K562 (cell line): ENCODE data around the gene NRXN3.

Experiments
- BRF1 ChIP-seq: IDR thresholded peaks from 3 replicates; pipeline ENCODE4 v1.6.1; 2011; ENCODE audit warnings: borderline replicate concordance, mild to moderate bottlenecking; ENCODE audit not compliant: insufficient read length; ENCODE audit errors: extremely low read depth
- FOSL1 ChIP-seq: fragments of 200-800 bp; sonication (Bioruptor generic); conservative IDR thresholded peaks from 2 replicates; pipeline ENCODE4 v1.6.1; 2016; ENCODE audit warnings: missing genetic modification characterization, missing compliant biosample characterization
- GTF2E2 ChIP-seq: fragments of 200-800 bp; sonication (Bioruptor generic); IDR thresholded peaks from 2 replicates; pipeline ENCODE4 v1.6.1; 2016; ENCODE audit warnings: missing genetic modification characterization, missing compliant biosample characterization
- HDAC6 ChIP-seq: IDR thresholded peaks from 2 replicates; pipeline ENCODE4 v1.6.1; 2012; ENCODE audit warnings: low read depth, mild to moderate bottlenecking, control low read depth, inconsistent platforms, low read length, moderate library complexity
- JUND ChIP-seq, 2 experiments: IDR thresholded peaks; 2 replicates in 1 of 2; 3 replicates in 1 of 2; pipeline ENCODE4 v1.6.1; 2011; ENCODE audit warnings: borderline replicate concordance in 2 of 2, low read depth in 2 of 2, low read length in 2 of 2, improper control_type of control experiment in 1 of 2, missing biosample characterization in 1 of 2, missing genetic modification characterization in 1 of 2, missing genetic modification reagents in 1 of 2
- KDM1A ChIP-seq, 2 experiments: fragments of 450-650 bp; IDR thresholded peaks; 2 replicates each; pipeline ENCODE4 v1.6.1; 2016; ENCODE audit warnings: mild to moderate bottlenecking in 2 of 2
- MYC ChIP-seq, 2 experiments: fragments of 250-450 bp in 1 of 2; sonication (Bioruptor Pico) in 1 of 2; IDR thresholded peaks; 2 replicates each; pipeline versions ENCODE4 v1.5.1 to v1.6.1; 2012 to 2021; ENCODE audit warnings: low read depth in 2 of 2, borderline replicate concordance in 1 of 2, improper control_type of control experiment in 1 of 2, low read length in 1 of 2, mild to moderate bottlenecking in 1 of 2, moderate library complexity in 1 of 2
- NCOA2 ChIP-seq, 2 experiments: fragments of 450-650 bp; IDR thresholded peaks; 2 replicates each; pipeline ENCODE4 v1.6.1; 2018; ENCODE audit warnings: mild to moderate bottlenecking in 2 of 2, moderate library complexity in 1 of 2; ENCODE audit not compliant: partially characterized antibody in 2 of 2
- NFYB ChIP-seq: IDR thresholded peaks from 2 replicates; pipeline ENCODE4 v1.6.1; 2011; ENCODE audit warnings: mild to moderate bottlenecking, moderate library complexity; ENCODE audit not compliant: insufficient read length; ENCODE audit errors: extremely low read depth
- POLR2A ChIP-seq: fragments of 450-650 bp; conservative IDR thresholded peaks from 2 replicates; pipeline ENCODE4 v1.6.1; 2016
- SMARCE1 ChIP-seq: fragments of 450-650 bp; IDR thresholded peaks from 2 replicates; pipeline ENCODE4 v1.7.1; 2016; ENCODE audit warnings: mild to moderate bottlenecking
- SMC3 ChIP-seq: conservative IDR thresholded peaks from 2 replicates; pipeline ENCODE4 v1.6.1; 2011; ENCODE audit warnings: low read depth, low read length, improper control_type of control experiment; ENCODE audit not compliant: insufficient read depth
- XRCC5 ChIP-seq: fragments of 200-400 bp; formaldehyde crosslinking; IDR thresholded peaks from 2 replicates; pipeline ENCODE4 v1.6.1; 2017; ENCODE audit warnings: low read depth, mild to moderate bottlenecking, low read length
- ZKSCAN8 ChIP-seq: fragments of 200-800 bp; sonication (Bioruptor generic); IDR thresholded peaks from 2 replicates; pipeline ENCODE4 v1.6.1; 2016; ENCODE audit warnings: missing genetic modification characterization, missing compliant biosample characterization

GRCh38 chr14:79342942-79343341, 1172.8 kb downstream of the NRXN3 start:
- no peak for TF ChIP-seq POLR2A
- no peak for TF ChIP-seq HDAC6
- no peak for TF ChIP-seq MYC (IDR thresholded peaks at IDR 0.05; ENCODE audit: low read depth, low read length)
- no peak for TF ChIP-seq MYC (CRISPR knock-in tag; IDR thresholded peaks at IDR 0.05; ENCODE audit: borderline replicate concordance, low read depth)
- TF ChIP-seq NCOA2 (IDR thresholded peaks at IDR 0.05; ENCODE audit: partially characterized antibody in 2 of 2), result no peak
- TF ChIP-seq FOSL1 (tag), result no peak
- TF ChIP-seq BRF1, result no peak
- no peak for TF ChIP-seq JUND (IDR thresholded peaks at IDR 0.05; ENCODE audit: borderline replicate concordance, low read depth, low read length)
- no peak for TF ChIP-seq JUND (tag; IDR thresholded peaks at IDR 0.05; ENCODE audit: borderline replicate concordance, low read depth, low read length)
- no peak for TF ChIP-seq XRCC5
- no peak for TF ChIP-seq GTF2E2
- TF ChIP-seq KDM1A (IDR thresholded peaks at IDR 0.05), result no peak
- TF ChIP-seq NFYB, result no peak
- no peak for TF ChIP-seq SMC3
- no peak for TF ChIP-seq SMARCE1
- TF ChIP-seq ZKSCAN8, result no peak
